ENCODE results near the gene METTL23. TPM values are rescaled to one million over a fixed set of nuclear protein-coding genes. Genes with fewer than 3 reads are reported as not detected.

Gene METTL23
- total RNA-seq, 1 donor from 2014 or later, result 31.6 TPM

GRCh38 chr17:76690596-76691280 is 35.9 kb upstream of the METTL23 start:
- H3K4me1 ChIP-seq, result peaks cover 44% of the 10 kb centered on the region
- no peaks in the 10 kb centered on the region for H3K27me3 ChIP-seq (ENCODE audit: low read depth)
- H3K9me3 ChIP-seq, result no peaks in the 10 kb centered on the region
- intact Hi-C loops (cut with DNase I), result no loop called here
- DNase-seq, result no peak
- H3K4me3 ChIP-seq, result no peak overlapping the region
- no peak for TF ChIP-seq CTCF (IDR thresholded peaks at IDR 0.05)
- no peaks in the 10 kb centered on the region for H3K36me3 ChIP-seq
- no peak overlapping the region for H3K27ac ChIP-seq
- no peak for ATAC-seq

GRCh38 chr17:76691379-76692191 is 35.1 kb upstream of the METTL23 start:
- ATAC-seq, result no peak
- Histone ChIP-seq H3K27ac (no peak overlapping the region), H3K9me3 (no peaks in the 10 kb centered on the region), H3K4me3 (no peak overlapping the region), H3K27me3 (ENCODE audit: low read depth) (no peaks in the 10 kb centered on the region), H3K4me1 (peaks cover 48% of the 10 kb centered on the region), H3K36me3 (no peaks in the 10 kb centered on the region)
- TF ChIP-seq CTCF (IDR thresholded peaks at IDR 0.05), result no peak
- no peak for DNase-seq
- intact Hi-C loops (cut with DNase I), result no loop called here

- intact Hi-C loops (cut with DNase I), result no loop called here
These were observed 31.4 kb upstream of the METTL23 start for GRCh38 chr17:76695059-76695831.

GRCh38 chr17:76696763-76697701 is 29.6 kb upstream of the METTL23 start:
- Histone ChIP-seq H3K27ac (peak overlapping the region; percentile 76), H3K36me3 (no peaks in the 10 kb centered on the region), H3K4me3 (no peak overlapping the region), H3K27me3 (ENCODE audit: low read depth) (no peaks in the 10 kb centered on the region), H3K9me3 (no peaks in the 10 kb centered on the region), H3K4me1 (peaks cover 68% of the 10 kb centered on the region)
- intact Hi-C loops (cut with DNase I), result no loop called here
- ATAC-seq, result peak in 1 of 2 donors; percentile 27
- no peak for DNase-seq
- TF ChIP-seq CTCF (IDR thresholded peaks at IDR 0.05), result no peak

More at GRCh38 chr17:76695059-76695831, 31.4 kb upstream of the METTL23 start:
- TF ChIP-seq CTCF (IDR thresholded peaks at IDR 0.05), result no peak
- DNase-seq (no peak), ATAC-seq (no peak)
- Histone ChIP-seq H3K9me3 (no peaks in the 10 kb centered on the region), H3K27me3 (ENCODE audit: low read depth) (no peaks in the 10 kb centered on the region), H3K4me1 (peaks cover 53% of the 10 kb centered on the region), H3K4me3 (no peak overlapping the region), H3K36me3 (no peaks in the 10 kb centered on the region), H3K27ac (peak overlapping the region; percentile 18)
